GM12865 (cell line): ENCODE results near the gene CTNND2.

Source experiments
- DNase-seq: peaks from one replicate; pipeline ENCODE4 v3.0.0; 2010; ENCODE audit warnings: low read depth
- H3K4me3 ChIP-seq: 2 replicates; pipeline ENCODE4 v1.5.1; 2011; ENCODE audit warnings: mild to moderate bottlenecking, low read depth, low read length, control low read depth
- TF ChIP-seq, protein P1 (sequence below): IDR thresholded peaks from 2 replicates; pipeline ENCODE4 v1.5.1; 2011; ENCODE audit warnings: low read length, control low read depth, low read depth, inconsistent platforms; ENCODE audit not compliant: insufficient read depth; ENCODE audit errors: missing control alignments

CTNND2 gene

GRCh38 chr5:11496137-11496719, 408.0 kb downstream of the CTNND2 start:
- TF ChIP-seq, protein P1, sequence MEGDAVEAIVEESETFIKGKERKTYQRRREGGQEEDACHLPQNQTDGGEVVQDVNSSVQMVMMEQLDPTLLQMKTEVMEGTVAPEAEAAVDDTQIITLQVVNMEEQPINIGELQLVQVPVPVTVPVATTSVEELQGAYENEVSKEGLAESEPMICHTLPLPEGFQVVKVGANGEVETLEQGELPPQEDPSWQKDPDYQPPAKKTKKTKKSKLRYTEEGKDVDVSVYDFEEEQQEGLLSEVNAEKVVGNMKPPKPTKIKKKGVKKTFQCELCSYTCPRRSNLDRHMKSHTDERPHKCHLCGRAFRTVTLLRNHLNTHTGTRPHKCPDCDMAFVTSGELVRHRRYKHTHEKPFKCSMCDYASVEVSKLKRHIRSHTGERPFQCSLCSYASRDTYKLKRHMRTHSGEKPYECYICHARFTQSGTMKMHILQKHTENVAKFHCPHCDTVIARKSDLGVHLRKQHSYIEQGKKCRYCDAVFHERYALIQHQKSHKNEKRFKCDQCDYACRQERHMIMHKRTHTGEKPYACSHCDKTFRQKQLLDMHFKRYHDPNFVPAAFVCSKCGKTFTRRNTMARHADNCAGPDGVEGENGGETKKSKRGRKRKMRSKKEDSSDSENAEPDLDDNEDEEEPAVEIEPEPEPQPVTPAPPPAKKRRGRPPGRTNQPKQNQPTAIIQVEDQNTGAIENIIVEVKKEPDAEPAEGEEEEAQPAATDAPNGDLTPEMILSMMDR, result no peak
- DNase-seq, result no peak
- no peak overlapping the region for H3K4me3 ChIP-seq

DNA sequence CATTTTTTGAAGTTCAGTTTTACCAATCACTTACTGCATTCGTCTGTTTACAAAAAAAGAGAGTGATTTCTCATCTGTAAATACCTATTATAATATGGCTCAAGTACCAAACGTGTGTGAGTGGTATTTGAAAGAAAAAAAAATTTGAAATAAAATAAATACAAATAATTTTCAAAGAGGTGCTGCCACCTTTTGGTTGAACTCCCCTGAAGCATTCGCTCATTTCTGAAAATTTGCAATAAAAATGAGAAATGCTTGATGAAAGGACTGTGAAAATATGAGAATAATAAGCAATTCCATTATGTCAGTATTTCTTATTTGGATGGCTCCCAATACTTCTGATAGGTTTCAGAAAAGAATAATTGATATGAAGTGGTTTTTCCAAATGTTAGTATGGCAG, 409.9 kb downstream of the CTNND2 start:
- TF ChIP-seq, protein P1, result peak; percentile 15
- no peak for DNase-seq
- H3K4me3 ChIP-seq, result no peak overlapping the region

- no peak overlapping the region for H3K4me3 ChIP-seq
- TF ChIP-seq, protein P1, result no peak
- DNase-seq, result no peak
Observed at GRCh38 chr5:11491404-11492075, 412.7 kb downstream of the CTNND2 start.

DNA sequence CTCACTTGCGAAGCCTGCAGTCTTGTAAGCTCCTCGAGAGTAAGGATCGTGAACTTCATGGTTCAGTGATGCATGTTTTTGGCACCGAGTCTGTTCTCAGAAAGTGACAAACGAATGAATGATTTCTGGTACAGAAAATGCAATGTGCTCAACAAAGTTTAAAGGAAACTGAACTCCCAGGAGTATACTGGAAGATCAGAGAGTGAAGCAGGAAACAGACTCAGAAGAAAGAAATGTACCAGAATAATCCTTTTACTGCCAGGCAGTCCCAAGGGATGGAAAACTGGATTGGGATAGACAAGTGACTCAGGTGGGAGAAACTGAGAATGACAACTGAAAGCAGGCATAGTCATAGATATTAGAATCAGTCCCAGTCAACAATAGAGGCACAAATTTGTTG, 420.6 kb downstream of the CTNND2 start:
- TF ChIP-seq, protein P1, result no peak
- H3K4me3 ChIP-seq, result no peak overlapping the region
- DNase-seq, result no peak

GRCh38 chr5:11482011-11482410, 422.2 kb downstream of the CTNND2 start:
- no peak for DNase-seq
- TF ChIP-seq, protein P1, result no peak
- no peak overlapping the region for H3K4me3 ChIP-seq

DNA sequence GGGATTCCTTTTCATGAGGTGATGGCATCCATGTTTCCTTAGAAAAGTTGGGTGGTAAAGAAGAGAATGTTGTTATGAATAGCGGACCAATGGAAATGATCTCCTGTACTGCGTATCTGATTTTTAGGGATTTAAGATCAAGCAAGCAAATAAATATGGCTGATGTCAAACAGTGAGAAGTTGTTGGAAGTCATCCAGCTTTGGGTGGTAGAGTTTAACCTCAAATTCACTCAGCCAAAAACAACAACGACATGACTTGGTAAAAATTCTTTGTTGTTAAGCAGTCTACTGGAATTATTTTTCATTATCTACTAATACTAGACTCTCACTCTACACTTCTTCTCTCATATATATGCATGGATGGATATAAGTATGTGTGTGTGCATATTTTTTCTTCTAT, 426.5 kb downstream of the CTNND2 start:
- no peak overlapping the region for H3K4me3 ChIP-seq
- TF ChIP-seq, protein P1, result no peak
- DNase-seq, result no peak

GRCh38 chr5:11476866-11477265, 427.4 kb downstream of the CTNND2 start:
- DNase-seq, result no peak
- TF ChIP-seq, protein P1, result no peak
- H3K4me3 ChIP-seq, result no peak overlapping the region
